NCI-H2227 (cell line): ENCODE results near the gene CRYBB3.

Source experiments
- DNase-seq: peaks from one replicate; lab custom pipeline; 2025; ENCODE audit not compliant: unreplicated experiment; lab: John Stamatoyannopoulos, UW

The CRYBB3 gene

GRCh38 chr22:25199731-25200520, at the start of gene CRYBB3:
Gene CRYBB3, plus strand, starts transcription at chr22:25199858. Its CDS starts 1,539 bp downstream, at chr22:25201397.
- DNase-seq = no peak

GRCh38 chr22:25153961-25154666, 45.5 kb upstream of the CRYBB3 start:
- DNase-seq = no peak

GRCh38 chr22:25154667-25154999, 45.0 kb upstream of the CRYBB3 start:
- no peak for DNase-seq

- no peak for DNase-seq
Observed at GRCh38 chr22:25156736-25157135, 42.9 kb upstream of the CRYBB3 start.

GRCh38 chr22:25159028-25159427, 40.6 kb upstream of the CRYBB3 start:
- no peak for DNase-seq

DNA sequence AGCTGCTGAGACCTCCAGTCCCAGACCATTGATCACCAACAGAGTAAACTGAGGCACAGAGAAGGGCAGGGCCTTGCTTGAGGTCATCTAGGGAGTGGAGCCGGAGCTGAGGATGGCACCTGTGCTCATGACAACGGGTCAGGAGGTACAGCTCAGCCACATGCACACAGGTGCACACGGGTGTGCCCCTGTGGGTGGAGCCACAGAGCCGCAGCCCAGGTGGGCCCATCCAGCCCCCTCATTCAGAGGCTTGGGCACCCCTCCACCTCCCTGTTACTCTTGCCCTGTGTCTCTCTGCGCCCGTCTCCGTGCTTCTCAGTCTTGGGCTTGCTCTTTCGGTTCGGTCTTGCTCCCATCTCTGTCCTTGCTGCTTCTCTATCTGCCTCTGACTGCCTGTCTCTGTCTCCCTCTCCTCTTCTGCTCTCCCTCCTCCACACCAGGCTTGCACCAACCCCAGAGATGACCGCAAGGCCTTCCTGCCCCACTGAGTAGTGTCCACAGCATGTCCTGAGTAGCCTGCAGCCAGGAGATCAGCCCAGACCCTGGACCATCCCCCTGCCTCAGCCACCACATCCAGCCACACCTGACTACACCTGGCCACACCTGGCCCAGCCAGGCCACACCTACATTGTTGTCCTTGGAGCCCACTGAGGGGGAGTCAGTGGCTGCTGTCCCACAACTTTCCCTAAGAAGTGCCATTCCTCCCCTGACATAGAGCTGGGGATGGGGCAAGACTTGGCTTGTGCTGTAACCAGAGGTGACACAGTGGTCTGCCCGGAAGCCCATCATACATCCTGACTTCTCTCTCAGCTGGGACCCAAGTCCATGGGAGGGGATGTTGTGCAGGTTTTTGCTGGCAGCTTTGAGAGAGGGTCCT, 39.3 kb upstream of the CRYBB3 start:
- no peak for DNase-seq

DNA sequence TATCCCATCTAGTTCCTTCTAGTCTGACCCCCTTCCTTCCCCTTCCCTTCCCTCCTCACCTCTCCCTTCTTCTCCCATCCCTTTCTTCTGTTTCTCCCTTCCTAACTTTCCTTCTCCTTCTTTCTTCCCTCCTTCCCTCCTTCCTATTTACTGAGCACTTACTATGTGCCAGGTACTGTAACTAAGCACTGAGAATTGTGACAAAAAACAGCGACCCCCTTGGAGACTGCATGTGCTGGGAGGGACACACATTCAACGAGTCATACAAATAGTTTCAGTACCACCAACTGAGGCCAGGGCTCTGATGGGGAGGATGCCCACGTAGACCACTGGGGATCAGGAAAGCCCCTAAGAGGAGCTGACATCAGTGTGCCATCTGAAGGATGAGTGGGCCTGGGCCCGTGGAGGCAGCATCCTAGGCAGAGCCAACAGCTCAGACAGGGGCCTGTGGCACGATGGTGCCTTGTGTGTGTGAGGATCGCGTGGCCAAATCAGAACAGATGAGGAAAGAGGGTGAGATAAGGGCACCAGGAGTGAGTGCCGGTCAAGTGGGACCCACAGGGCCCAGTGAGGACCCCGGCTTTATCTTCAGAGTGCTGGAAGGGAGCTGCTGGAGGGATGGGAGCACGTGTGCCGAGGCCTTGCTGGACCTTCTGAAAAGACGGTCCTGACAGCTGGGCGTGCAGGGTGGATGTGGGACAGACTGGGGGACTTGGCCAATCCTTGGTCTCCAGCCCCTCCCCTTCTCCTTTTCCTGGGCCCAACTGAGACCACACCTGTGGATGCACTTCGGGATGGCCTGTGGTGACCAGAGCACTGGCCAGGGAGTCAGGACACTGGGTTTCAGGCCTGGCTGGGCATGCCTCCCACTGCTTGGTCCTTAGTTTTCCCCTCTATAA, 38.4 kb upstream of the CRYBB3 start:
- no peak for DNase-seq

DNA sequence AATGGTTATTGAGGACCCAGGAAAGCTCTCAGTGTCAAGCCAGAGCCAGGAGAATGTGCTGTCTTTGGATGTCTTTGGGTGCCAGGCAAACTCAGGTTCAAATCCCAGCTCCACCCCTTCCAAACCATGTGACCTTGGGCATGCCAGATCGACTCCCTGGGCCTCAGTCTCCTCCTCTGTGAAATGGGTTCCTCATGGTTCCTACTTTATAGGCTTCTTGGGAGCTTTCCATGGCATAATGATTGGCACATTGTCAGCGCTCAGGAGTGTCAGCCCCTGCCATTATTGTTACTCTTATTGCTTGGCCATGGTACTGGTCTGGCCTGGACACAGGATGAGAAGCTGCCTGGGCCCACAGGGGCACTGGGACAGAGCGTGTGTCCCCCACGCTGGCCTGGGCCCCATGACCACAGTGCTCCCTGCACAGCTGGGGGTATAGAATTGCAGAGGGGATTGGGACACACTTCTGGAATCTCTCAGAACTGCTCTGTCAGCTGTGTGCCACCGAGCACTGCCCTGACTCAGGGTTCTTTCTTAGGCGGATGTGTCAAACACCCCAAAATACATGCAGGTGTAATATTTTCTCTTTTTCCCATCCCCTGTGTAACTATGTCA, 37.6 kb upstream of the CRYBB3 start:
- no peak for DNase-seq

- no peak for DNase-seq
Observed at GRCh38 chr22:25162561-25162960, 37.1 kb upstream of the CRYBB3 start.

DNA sequence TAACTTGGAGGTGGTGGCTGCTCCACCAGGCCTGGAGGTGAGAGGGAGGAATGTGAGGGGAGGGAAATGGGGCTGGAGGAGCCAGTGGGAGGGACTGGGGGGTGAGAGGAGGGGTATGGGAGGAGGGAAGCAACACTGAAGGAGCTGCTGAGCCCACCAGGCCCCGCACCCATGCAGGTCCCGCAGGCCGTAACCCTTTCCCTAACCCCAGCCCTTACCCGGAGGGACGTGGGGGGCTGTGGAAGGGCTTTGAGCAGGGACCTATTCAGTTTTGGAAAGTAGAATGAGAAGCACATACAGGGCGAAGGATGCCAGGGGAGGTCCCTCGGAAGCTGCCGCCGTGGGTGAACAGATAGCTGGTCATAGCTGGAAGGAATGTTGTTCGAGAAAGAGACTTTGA, 33.9 kb upstream of the CRYBB3 start:
- DNase-seq = no peak

- DNase-seq = peak; percentile 18
Observed at GRCh38 chr22:25166266-25167040, 33.2 kb upstream of the CRYBB3 start.

DNA sequence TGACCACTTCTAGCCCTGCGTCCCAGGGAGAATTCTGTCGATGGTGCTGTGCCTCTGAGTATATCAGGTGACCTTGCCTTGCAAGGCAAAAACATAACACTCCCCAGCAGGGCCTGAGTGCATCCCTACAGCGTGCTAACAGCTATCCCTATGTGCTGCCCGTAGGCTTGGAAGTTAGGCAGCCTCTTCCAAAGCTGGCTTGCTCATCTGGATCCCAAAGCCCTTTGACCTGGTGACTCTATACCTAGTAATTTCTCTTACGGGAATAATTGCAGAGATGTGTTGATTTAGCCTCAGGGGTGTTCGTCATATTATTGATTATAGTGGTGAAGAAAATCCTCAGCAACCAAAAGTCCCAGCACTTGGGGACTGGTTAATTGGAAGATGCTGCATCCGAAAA, 32.6 kb upstream of the CRYBB3 start:
- peak; percentile 50 for DNase-seq

GRCh38 chr22:25167834-25168601, 31.6 kb upstream of the CRYBB3 start:
- DNase-seq = no peak

- no peak for DNase-seq
Observed at GRCh38 chr22:25169278-25170031, 30.2 kb upstream of the CRYBB3 start.

GRCh38 chr22:25170426-25170980, 29.2 kb upstream of the CRYBB3 start:
- no peak for DNase-seq

GRCh38 chr22:25172153-25172552, 27.5 kb upstream of the CRYBB3 start:
- no peak for DNase-seq

DNA sequence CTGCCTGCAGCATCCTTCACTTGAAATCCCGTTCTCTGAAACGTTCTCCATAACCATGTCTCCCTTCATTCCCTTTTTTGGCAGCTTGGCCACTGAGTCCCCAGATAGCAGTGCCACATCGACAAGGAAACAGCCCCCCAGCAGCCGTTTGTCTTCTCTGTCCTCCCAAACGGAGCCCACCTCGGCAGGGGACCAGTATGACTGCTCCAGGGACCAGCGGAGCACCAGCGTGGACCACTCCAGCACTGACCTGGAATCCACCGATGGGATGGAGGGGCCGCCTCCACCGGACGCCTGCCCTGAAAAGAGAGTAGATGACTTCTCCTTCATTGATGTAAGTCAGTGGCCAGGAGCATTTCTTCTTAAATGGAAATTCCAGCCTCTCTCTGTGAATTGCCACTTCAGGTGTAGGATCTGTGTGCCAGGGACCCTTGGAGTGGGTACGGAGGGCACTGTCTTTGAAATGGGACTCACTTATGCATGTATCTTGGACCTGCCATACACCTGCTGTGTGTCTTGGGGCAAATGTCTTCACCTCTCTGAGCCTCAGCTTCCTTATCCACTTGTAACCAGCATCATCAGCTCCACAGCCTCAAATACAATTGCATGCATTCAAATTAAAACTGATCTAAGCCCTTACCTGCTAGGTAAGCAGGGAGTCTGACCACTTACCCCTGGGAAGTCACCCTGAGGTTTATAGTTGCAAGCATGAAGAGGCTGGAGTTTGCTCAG, 25.3 kb upstream of the CRYBB3 start:
- DNase-seq = no peak
